DMS 273 (cell line): Measurements from ENCODE around the gene SMCO2.

Experiments used
- DNase-seq: peaks from one replicate; lab custom pipeline; 2025; ENCODE audit not compliant: unreplicated experiment; lab: John Stamatoyannopoulos, UW

The SMCO2 gene

DNA sequence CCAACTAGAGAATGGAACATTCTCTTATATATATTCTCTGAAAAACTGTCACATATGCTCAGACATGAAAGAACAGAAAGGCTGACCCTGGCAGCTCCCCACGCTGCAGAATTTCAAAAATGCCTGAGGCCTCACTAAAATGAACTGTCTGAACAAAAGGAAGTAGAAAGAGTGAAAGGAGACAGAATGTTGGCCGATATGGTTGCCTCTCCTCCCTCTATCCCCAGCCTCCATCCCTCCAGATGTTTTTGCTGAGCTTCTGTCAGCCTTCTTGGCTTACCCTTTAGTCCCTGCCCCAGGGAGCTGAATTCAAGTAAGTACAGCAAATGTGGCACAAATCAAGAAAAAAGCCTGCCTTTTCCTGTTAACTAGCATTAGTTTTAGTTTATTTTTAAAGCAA lies 6.9 kb downstream of the SMCO2 start:
- DNase-seq: no peak

DNA sequence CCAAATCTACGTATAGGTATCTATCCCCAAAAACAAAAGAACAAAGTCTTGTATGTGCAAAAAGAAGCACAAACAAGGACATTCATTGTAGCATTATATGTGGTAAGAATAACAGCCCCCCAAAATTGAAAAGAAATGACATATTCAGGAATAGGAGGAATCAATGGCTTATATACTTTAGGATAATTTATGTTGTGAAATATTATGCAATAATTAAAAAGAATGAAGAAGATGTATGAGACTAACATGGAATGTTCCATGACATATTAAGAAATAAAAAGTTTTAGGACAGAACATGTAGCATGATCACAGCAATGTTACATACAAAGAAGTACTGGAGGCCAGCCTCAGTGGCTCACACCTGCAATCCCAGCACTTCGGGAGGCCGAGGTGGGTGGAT lies 9.1 kb downstream of the SMCO2 start:
- no peak for DNase-seq

DNA sequence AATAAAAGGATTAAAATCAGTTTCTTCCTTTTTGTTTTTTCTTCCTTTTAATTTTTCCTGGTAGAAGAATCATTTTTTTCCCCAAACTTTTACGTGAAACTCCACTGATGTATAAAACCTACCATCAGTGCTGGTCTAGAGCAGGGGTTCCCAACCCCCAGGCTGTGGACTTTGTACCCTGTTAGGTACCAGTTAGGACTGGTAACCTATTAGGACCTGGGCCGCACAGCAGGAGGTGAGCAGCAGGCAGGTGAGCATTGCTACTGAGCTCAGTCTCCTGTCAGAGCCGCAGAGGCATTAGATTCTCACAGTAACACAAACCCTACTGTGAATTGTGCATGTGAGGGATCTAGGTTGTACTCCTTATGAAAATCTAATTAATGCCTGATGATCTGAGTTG lies 10.1 kb downstream of the SMCO2 start:
- no peak for DNase-seq

DNA sequence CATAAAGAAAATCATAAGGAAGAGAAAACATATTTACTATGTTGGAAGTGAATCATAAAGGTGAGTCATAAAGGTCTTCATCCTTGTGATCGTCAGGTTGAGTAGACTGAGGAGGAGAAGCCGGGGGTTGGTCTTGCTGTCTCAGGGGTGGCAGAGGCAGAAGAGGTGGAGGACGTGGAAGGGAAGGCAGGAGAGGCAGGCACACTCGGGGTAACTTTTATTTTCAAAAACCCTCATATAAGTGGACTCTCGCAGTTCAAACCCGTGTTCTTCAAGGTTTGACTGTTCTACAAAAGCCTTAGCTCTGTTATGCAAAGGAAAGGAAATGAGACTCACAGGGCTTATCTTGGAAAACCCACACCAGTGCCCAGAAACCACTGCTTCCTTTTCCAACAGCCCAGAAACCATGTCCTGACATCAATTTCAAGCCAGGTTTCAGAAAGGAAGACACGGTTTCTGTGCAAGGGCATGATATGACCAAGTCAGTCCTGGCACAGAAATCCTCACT lies 14.0 kb downstream of the SMCO2 start:
- no peak for DNase-seq

DNA sequence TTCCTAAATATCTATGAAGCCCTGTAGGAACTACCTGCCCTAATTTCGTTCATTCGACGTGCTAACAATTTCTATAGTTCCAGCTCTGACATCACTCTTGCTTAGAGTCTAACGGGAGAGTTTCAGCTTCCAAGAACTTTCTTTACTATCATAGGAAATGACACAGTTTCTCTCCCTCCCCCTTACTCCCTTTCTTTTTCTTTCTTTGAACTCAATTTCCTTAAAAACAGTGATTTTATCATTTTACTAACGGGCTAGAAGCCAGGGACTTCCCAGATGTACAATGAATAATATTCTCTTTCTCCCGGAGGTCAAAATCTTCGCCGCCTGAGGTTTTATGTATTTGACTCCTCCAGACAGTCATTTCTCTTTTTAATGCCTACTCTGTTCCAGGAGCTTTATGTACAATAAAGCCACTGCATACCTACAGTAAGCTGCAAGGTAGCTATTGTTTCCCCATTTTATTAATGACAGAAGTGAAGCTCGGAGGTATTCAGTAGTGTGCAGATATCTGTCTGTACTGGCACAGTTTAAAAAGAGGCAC lies 15.7 kb downstream of the SMCO2 start:
- DNase-seq: no peak

DNA sequence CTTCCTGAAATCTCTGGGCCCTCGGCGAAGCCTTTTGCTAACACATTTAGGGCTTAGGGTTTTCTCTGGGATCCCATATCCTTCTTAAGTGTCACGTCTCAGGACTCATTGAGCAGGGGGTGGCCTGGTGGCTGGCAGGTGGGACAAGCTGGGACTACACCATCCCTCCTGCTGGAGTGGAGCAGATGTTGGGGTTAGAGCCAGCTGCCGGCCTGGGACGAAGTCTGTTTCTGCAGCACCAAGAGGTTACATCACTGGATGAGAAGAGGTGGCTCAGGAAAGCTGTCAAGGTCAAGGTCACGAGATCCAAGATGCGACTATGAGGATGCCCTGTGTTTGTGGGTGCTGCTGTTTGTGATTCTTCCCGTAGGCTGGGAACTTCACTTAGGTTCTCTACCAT lies 16.3 kb downstream of the SMCO2 start:
- peak; percentile 80 for DNase-seq

DNA sequence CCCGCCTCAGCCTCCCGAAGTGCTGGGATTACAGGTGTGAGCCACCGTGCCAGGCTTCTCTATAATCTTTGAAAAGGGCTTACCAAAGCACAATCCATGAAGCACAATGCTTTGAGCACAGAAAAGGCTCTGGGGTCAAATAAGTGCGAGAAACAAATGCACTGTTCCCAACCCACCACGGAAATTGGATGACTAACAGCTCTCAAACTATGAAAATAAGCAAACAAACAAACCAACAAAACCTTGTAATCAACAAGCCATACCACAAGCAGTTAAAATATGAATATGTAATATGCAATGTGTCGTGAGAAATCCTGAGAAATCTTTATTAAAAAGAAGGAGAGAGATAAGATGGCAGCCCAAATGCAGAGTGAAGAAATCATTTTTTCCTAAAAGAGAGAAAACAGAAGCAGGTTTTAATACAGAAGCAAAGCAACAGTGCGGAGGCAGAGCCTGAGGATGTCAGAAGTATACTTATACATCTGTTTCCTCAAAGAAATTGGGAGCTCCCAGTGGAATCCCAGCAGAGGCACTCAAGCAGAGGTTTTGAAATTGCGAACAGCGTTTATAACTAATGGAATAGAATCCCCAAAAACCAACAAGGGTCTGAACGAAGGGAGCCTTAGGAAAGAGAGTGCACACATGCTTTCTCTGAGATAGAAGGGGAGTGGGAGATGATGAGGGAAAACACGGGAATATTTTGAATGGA lies 17.1 kb downstream of the SMCO2 start:
- DNase-seq: no peak

DNA sequence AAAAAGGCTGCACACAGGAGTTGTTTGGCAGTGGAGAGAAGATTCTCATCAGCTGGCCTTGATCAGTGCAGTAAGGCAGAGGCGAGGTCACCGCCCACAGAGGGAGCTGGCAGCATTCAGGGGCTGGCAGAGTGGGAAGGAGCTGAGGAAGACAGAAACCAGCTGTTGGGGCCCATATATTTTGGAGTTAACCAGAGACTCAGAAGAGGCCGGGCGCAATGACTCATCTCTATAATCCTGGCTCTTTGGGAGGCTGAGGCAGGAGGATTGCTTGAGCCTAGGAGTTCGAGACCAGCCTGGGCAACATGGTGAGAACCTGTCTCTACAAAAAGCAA lies 17.7 kb downstream of the SMCO2 start:
- DNase-seq: peak; percentile 47

DNA sequence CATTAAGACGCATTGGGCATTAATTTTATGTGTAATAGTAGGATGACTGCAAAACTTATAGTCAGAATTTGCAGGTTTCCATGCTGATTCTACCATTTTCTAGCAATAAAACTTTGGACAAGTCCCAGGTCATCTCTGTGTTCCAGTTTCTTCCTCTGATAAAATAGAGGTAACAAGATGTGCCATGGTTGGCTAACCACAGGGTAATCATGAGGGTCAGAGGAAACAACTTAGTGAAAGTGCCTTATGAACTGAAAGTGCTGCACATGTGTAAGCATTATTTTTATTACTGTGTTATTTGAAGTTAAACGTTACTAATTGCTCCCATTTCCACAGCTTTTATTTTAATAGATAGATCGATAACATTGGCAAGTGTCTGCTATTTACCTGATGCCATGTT lies 21.1 kb downstream of the SMCO2 start:
- DNase-seq: no peak

DNA sequence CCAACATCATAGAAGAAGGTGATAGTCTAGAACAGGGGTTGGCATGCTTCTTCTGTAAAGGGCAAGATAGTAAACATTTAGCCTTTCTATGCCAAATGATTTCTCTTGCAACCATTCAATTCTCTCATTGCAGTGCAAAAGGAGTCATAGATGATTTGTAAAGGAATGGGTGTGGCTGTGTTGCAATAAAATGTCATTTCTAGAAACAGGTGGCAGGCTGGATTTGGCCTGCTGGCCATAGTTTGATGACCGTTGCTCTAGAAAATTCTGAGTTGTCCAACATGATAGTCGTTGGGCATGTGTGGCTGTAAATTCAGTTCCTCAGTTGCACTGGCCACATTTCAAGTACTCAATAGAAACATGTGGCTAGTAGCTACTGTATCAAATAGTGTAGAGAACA lies 21.7 kb downstream of the SMCO2 start:
- no peak for DNase-seq

DNA sequence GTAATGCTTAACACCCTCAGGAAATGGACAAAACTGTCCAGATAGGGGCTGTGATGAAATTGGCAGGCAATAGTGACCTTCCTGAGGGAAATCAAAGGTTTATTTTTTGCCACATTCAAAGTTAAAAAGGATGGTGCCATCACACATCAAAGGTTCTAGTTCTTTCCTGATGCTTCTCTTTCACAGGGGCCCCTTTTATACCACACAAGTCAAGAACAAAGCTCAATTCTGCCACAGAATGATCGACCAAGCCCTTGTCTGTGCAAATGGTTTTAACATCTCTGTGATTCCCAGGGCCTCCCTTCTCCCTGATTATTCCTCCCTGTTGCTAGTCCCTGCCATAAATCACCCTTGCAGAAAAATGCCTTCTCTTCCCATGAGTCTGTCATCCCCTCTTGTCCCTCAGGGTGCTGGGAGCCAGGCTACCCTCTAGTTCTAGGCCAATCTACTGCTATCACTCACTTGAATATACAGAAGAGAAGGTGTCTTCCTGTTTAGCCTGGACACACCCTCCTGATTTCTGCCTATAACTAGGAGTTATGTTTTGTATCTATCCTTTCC lies 22.7 kb downstream of the SMCO2 start:
- no peak for DNase-seq

DNA sequence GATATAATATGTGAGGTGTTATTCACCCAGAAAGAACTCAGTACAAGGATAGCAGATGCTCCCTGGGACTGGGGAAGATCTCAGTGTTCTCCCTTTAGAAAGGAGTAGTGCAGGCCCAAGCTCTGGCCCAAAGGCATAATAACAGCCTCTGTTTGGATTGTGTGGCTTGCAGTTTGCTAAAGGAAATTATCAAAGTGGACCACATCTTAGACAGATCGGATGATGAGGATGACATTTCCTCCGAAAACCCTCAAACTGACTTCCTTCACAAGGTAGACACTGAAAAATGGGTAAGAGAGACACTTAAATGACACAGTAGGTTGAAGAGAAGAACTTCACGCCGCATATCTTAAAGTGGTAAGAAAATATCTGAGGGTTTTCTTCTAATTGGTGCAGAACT lies 26.1 kb downstream of the SMCO2 start:
- no peak for DNase-seq

DNA sequence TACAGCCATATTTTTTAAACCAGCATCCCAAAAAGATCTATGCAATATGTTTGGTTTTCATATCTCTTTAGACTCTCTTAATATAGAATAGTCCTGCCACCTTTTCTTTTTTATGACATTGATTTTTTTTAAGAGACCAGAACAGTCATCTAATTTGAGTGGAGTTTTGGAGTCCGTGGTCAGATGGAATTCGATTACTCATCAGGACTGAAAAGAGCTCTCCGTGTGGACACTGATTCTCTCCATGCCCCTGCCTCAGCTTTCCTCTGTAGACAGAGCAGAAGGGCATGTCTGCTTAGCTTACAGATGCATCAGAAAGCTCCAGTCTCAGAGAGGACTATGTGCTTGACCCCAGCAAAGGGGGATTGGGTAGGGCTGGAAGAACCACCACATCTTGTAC lies 27.8 kb downstream of the SMCO2 start:
- DNase-seq: no peak

DNA sequence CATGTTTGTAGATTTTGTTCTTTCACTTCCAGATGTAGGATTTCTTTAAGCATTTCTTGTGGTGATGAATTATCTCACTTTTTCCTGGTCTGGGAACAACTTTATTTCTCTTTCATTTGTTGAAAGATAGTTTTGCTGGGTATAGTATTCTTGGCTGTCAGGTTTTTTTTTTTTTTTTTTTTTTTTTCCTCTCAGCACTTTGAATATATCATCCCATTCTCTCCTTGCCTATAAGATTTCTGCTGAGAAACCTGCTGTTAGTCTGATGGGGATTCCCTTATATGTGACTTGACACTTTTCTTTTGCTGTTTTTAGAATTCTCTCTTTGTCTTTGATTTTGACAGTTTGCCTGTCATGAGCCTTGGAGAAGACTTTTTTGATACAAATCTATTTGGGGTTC lies 30.5 kb downstream of the SMCO2 start:
- DNase-seq: no peak

DNA sequence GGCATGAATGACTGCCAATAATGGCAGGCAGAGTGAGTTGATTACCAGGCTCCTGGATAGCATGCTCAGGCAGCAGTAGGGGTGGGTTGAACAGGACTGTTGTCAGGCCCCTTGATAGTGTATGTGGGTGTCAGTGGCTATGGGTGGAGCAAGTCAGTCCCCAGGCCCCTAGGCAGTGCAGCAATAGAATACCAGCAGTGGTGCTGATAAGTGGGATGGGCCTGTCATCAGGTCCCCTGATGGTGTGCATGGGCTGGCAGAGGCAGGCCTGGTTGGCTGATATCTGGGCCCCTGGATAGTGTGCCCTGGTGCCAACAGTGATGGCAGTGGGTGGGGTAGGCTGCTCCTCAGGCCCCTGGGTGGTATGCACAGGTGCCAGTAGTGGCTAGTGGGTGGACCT lies 32.4 kb downstream of the SMCO2 start:
- no peak for DNase-seq

DNA sequence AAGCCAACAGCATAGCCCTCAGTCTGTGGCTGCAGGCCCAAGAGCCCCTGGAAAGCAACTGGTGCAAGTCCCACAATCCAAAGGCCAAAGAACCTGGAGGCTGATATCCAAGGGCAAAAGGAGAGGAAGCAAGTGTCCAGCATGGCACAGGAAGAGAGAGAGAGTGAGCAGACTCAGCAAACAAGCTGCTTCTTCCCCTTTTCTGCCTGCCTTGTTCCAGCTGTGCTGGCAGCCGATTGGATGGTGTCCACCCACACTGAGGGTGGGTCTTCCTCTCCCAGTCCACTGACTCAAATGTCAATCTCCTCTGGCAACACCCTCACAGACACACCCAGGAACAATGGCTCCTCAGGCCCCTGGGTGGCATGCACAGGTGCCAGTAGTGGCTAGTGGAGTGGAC lies 33.5 kb downstream of the SMCO2 start:
- DNase-seq: no peak

DNA sequence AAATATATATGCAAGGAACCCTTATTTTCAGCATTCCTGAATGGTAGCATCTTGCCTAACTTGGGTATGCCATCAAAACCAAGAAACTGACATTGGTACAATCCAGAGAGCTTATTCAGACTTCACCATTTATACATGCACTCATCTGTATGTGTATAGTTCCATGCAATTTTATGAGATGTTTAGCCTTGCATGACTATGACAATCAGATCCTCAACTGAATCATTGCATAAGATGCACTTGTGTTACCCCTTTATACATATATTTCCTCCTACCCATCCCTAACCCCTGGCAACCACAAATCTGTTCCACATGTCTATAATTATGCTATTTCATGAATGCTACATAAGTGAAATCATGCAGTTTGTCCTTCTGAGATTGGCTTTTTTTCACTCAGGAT lies 40.4 kb downstream of the SMCO2 start:
- no peak for DNase-seq

DNA sequence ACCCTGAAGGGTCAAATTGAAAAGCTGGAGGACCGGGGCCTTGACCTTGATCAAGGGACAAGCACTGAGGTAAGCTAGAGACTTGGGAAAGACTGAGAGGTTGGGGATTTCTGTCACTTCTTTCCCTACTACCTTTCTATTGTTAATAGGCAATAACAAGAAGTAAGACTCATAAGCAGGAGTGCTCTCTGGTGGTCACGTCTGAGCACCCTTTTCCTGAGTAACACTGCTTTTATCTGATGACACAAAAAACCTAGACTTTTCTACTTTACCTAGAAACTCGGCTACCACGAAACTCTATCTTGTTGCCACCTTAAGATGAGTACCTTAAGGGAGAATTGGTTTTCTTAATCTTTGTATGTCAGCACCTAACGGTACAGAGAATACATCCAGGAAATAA lies 41.9 kb downstream of the SMCO2 start:
- no peak for DNase-seq

DNA sequence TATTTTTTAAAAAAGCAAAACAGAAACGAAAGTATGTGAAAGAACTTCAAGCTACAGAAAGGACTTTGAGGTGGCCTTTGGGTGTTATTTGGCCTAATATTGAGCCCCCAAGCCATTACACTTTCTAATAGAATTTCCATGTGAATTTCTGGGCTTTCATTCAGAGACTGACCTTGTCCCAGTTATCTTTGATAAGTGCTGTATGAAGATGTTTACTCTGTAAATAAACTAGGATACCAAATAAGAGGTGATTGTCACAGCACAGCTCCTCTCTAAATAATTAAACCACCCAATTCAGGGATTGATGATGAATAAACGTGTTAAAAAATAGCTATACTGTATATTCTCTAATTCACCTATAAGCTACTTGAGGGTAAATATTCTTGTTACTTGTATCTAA lies 44.7 kb downstream of the SMCO2 start:
- no peak for DNase-seq

DNA sequence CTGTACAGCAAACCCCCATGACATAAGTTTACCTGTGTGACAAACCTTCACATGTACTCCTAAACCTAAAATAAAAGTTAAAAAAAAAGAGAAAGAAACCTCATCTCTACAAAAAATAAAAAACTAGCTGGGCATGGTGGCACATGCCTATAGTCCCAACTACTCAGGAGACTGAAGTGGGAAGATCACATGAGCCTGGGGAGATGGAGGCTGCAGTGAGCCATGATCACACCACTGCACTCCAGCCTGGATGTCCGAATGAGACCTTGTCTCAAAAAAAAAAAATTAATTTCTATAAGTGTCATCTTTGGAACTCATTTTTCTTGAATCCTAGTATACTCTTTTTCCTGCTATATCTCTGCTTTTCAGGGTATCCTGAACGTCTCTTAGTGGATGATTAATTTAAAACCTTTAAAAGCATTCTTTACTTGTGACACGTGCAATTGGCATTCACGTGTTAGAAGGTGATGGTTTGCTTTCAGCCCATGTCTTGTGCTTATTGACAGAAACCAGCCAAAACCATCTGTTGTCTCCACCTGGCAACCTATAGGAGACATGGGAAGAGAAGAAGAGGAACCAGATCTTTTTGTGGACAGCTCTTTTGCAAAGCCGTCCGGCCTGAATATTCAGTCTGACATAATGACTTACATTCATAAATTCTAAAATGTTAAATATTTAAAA lies 46.9 kb downstream of the SMCO2 start:
- DNase-seq: peak; percentile 76

DNA sequence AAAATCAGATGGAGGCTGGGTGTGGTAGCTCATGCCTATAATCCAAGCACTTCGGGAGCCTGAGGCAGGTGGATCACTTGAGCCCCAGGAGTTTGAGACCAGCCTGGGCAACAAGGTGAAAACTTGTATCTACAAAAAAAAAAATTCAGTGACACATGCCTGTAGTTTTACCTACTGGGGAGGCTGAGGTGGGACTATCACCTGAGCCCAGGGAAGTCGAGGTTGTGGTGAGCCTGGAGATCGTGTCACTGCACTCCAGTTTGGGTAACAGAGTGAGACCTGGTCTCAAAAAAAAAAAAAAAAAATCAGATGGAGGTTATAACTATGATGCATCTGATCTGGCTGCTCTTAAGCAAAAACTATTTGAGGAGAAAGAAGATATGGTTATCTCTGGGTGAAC lies 50.9 kb downstream of the SMCO2 start:
- no peak for DNase-seq

DNA sequence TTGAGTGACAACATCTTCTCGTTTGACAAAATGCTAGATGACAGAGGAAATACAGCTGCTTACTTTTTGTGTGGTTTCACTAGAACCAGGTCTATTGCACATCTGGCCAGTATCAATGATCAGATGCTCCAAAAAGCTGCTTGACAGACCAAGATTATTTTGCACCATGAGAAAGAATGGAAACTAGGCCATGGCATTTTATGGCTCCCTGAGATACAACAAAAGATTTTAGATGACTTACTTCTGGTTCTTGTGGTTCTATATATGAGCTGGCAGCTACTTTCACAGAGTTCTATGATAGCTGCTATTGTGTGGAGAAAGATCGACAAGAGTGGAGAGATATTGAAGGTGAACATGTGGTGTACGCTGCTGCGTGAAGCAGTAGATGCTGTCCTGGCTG lies 51.6 kb downstream of the SMCO2 start:
- DNase-seq: no peak
